Inflammatory macrophage treated with lipopolysaccharide for 1 hour (primary cell): ENCODE measurements around the gene ACSL1.
A peak's percentile ranks its signal among the peaks of the same experiment; 100 is the strongest.

Experiments
- DNase-seq, 2 donors: peaks; one replicate each; pipeline ENCODE4 v3.0.0-alpha.2; 2020 to 2022

Gene ACSL1, protein sequence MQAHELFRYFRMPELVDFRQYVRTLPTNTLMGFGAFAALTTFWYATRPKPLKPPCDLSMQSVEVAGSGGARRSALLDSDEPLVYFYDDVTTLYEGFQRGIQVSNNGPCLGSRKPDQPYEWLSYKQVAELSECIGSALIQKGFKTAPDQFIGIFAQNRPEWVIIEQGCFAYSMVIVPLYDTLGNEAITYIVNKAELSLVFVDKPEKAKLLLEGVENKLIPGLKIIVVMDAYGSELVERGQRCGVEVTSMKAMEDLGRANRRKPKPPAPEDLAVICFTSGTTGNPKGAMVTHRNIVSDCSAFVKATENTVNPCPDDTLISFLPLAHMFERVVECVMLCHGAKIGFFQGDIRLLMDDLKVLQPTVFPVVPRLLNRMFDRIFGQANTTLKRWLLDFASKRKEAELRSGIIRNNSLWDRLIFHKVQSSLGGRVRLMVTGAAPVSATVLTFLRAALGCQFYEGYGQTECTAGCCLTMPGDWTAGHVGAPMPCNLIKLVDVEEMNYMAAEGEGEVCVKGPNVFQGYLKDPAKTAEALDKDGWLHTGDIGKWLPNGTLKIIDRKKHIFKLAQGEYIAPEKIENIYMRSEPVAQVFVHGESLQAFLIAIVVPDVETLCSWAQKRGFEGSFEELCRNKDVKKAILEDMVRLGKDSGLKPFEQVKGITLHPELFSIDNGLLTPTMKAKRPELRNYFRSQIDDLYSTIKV

DNA sequence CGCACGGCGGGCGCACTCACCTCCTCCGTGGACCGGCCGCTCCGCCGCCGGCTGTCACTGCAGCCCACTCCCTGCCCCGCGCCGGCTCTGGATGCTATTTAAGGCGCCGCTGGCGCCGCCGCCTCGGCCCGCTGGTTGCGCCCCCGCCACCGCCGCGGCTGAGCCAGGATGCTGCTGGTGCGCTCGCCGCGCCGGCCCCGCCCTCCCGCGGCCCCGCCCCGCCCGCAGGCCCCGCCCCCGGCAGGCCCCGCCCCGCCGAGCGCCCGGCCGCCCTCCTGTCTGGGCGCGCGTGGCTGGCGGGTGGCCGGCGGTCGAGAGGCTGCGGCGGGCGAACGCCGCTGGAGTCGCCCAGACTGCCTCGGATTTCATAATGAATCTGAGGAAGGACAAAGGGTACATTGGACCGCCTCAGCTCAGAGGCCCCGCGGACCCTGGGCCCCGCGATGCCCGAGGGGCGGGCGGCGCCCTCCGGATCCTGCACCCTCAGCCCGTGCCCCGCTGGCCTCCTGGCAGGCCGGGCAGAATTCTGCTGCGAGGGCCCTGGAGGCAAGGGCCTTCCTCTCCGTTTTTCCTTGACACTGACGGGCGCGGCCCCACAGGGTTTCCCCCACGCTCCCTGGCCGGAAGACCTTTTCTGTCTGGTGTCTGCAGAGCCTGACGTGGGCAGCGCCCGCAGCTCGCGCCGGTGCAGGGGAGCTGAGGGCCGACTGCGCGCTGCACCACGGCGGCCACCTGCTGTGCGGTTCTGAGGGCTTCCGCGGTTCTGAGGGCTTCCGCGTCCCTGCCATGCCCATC lies at the start of gene ACSL1:
Gene ACSL1 (minus strand): TSS at position 73 of the 795 bp plus-strand sequence. CDS start 22,454 bp downstream, outside the sequence.
- DNase-seq: peak; percentile 87 to 93

DNA sequence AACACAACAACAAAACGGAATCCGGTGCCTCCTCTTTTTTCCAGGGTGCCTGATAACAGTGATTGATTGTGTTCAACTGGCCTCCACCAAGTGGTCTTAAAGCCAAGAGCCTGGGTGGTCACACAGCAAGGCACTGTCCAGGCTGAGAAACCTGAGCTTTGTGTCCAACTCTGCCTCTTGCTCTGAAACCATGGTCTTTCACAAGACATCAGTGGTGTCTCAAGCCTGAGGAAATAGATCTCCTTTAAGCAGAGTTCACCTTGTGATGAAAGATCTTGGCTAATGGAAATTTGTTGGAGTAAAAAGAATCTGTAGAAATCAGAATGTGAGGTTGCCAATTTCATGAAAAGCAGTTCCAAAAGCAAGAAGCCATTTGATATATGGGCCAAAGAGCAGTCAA lies 47.3 kb upstream of the ACSL1 start:
- DNase-seq: peak; percentile 38 to 52

DNA sequence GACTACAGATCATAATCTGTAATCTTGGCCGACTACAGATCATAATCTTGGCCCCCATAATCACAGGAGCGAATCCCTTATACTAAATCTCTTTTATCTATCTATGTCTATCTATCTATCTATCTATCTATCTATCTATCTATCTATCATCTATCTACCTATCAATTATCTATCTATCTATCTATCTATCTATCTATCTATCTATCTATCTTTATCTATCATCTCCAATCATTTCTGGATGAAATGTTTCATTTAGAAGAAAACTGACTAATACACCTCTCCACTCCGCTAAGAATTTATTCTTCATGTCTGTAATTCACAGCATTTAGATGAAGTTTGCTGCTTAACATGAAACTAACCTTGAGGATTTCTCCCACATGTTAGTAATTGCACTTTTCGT lies 45.0 kb upstream of the ACSL1 start:
- DNase-seq: no peak

DNA sequence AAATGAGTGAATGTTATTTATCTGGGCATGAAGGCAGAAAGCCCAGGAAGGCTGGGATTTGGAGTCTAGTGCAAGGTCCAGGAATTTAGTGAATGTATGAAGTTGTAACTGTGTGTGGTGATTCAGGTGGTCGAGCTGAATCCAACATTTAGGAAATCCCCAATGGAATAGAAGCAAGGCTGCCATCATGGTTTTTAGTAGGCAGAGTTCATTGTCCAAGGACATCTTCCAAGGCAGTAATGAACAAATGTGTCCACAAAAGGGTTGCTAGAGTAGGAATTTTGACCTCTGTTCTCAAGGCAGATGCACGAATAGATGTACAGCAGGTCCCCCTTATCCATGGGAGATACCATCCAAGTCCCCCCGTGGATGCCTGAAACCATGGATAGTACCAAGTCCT lies 42.9 kb upstream of the ACSL1 start:
- no peak for DNase-seq

DNA sequence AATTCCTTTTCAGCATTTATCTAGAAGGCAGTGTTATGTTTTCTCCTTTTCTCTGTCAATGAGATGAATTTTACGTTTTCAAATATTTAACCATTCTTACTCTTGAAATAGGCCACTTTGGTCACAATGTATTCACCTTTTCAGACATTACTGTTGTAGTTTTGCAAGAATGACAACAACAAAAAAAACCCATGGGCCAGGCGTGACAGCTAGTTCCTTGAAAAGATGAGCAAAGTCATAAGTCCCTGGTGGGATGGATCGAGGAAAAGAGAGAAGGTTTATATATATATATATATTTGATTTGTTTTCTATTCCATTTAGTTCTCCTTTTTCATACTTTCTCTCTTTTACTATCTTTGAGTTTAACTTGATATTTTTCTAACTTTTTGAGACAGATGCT lies 38.1 kb upstream of the ACSL1 start:
- peak; percentile 68 to 70 for DNase-seq

DNA sequence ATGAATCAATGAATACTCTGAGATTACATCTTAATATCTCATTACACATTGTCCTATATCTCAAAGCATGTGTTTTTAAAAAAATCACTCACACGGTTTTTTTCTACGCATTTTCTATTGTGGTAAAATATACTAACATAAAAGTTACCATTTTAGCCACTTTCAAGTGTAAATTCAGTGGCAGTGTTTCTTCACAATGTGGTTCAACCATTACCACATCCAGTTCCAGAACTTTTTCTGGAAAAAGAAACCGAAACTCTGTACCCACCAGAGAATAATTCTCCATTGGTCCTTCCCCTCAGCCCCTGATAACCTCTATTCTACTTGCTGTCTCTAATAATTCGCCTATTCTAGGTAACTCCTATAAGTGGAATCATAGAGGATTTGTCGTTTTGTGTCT lies 35.3 kb upstream of the ACSL1 start:
- DNase-seq: peak; percentile 86

DNA sequence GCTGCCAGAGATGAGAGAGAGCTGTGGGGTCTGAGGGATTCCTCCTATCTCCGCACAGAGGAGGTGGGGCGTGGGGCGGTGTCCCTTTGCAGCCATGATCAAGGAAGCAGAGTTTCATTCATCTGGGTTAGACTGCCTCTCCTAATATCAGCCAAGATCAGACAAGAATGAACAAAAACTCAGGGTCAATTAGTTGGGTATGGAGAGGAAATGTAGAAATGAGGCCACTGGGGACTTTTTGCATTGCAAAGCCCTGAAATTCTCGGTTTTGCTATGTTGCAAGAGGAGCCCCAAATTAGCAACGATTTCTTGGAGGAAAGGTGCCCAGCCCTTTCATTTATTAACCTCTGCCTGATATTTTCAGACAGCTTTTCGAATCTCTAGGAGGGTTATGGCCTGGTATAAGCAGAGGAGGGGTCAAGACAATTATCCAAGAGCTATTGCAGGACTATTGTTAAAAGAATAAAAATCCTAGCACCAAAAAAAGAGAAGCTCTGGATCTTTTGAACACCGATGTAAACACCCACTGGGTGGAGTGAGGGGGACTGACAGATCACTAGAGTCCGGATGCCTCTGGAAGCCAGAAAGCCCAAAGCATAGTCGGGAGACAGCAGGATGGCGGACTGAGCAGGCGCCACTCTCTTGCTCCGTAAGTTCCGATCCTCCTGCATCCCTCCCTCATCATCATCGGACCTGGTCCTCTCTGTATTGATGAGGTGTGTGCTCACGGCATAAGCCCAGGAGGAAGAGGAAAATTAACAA lies 34.4 kb upstream of the ACSL1 start:
- peak; percentile 95 to 98 for DNase-seq

DNA sequence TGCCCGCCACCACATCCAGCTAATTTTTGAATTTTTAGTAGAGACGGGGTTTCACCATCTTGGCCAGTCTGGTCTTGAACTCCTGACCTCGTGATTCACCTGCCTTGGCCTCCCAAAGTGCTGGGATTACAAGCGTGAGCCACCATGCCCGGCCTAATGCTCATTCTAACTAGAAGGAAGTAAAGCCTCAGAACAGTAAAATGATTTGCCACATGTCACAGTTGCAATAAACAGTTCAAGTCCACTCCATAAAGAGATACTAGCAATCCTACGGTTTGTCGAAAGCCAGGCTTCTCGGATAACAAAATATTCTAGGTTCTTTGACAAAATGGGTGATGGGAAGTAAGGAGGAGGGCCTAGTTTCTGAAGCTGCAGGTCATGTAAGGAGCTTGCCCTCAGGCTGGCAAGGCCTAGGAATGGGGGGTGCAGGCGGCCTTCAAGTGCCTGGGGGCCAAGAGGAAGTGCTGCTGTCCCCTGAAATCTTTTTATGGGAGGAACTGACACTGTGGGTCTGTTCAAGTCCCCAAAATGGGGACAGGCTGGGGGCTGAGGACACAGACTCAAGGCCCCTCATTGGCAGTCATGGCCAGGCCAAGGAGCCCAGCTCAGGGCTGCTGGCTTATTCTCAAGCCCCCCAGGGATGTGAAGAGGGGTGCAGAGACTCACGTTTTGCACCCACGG lies 31.8 kb upstream of the ACSL1 start:
- no peak for DNase-seq

DNA sequence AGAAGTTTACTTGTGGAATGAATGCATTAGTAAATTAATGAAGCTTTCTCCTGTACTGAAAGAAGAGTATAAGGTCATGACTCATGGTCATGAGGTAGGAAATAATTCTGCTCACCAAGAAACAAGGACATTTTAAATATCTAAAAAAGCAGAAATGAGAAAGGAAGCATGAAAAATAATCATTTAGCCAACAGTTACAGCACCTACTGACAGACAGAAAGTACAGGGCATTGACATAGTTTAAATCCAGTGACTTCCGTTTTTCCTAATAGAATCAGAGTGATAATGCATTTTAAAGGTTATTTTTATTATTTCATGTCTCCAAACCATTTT lies 30.5 kb upstream of the ACSL1 start:
- peak; percentile 91 to 98 for DNase-seq

DNA sequence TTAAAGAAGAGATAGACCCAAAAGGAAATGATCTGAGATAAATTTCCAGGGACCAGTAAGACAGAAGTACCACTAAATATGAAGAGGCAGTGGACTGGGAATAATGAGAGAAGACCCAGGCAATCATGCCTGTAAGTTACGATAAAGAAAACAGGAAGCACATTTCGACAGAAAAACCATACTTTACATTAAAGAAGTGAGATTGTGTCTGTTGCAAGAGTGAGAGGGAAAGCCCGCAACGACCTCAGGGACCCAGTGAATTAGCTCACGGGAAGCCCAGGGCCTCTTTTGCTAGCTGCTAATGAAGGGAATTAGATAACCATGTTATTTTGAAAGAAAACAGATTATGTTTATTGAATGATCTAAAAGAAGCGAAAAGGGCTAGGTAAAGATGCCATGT lies 28.9 kb upstream of the ACSL1 start:
- peak; percentile 94 to 97 for DNase-seq

DNA sequence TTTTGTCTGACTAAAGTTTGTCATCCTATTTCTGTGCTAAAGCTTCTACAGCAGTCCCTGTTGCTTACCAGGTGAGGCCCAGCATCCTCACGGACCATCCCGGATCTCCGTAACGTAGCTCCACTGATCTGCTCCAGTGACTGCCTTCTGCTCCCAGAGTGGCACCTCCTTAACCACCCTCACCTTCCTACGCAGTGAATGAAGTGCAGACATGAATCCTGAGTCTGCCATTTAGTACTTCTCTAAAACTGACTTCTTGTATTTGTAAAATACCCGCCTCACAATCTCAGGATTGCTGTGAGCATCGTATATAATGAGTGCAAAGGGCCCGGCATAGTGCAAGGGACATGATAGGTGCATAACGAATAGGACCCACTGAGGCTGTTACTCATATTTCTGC lies 27.7 kb upstream of the ACSL1 start:
- DNase-seq: peak; percentile 77 to 85

DNA sequence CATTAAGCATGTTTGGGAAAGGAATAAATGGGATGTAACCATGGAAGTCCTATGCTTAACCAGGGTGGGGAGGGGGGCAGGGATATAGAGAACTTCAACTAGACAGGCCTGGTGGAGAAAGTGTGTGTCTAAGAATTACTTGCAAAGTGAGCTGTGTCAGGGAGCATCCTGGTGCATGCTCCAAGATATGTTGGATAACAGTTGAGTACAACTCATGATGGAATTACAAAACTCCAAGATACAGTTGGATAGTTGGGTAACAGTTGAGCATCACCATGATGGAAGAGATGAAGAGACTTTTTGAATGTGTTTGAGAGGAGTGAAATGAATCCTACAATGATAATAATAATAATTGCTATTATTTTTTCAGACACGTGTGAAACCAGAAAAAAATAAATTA lies 26.1 kb upstream of the ACSL1 start:
- peak; percentile 52 to 58 for DNase-seq

DNA sequence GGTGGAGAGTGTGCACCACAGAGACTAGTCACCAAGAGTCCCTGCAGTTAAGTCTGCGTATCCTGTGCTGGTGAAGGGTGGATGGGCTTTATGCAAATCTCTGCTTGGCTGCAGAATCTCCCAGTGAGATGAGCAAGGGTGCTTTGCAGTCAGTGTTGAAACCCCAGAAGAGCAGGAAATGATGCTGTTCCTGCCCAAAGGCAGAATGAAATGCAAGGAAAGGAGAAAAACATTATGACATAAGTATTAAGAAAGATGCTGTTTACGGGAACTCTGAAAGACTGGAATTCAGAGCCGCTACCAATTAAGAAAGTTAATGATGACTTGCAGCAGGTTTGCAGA lies 25.4 kb upstream of the ACSL1 start:
- peak; percentile 92 to 95 for DNase-seq

DNA sequence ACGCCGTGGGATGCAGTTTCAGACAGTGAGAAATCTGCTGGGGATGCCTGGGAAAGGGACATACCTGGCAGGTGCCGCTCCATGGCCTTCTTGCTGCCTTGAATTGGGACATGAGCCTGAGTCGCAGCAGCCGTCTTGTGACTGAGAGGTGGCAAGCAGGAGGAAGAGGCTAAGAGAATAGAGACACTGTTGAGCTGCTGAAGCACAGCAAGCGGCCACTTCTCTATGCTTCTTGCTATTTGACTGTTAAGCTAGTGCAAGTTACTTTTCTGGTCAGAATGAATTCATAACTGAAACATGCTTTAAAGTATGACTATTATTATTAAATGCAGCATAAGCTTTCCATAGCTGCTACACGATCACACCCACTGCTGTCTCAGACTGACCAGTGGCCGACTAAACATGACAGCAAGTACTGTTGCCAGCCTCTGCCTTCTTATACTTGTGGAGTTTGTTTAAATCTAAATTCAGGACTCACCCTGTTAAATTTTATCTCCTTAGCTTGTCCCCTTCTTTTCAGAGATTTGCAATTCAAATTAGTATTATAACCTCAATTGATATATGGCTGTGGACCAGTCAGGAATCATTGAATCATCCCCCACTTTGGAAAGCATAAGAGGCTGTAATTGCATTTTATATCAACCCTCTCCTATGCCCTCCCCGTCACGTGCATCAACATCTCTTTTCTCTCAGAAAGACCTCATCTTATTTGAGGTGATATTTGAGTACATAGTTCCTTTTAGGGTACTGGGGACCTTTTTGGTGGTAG lies 24.8 kb upstream of the ACSL1 start:
- DNase-seq: peak in 1 of 2 donors; percentile 64

DNA sequence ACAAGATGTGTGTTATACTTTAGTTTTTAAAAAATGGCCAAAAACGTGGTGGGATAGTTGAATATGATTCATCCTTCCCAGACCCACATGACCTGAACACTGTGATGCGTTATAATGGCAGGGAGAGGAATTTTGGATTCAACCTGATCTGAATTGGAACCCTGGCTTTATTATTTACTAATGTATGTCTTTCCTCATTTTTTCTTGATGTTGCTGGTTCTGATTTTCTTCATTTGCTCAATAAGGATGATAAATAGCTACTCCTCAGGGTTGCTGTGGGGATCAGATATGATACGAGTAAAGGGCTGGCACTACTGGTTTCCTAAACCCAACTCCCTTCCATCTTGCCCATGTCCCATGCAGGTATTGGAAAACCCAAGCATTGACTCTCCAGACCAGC lies 24.2 kb upstream of the ACSL1 start:
- DNase-seq: peak in 1 of 2 donors; percentile 55

DNA sequence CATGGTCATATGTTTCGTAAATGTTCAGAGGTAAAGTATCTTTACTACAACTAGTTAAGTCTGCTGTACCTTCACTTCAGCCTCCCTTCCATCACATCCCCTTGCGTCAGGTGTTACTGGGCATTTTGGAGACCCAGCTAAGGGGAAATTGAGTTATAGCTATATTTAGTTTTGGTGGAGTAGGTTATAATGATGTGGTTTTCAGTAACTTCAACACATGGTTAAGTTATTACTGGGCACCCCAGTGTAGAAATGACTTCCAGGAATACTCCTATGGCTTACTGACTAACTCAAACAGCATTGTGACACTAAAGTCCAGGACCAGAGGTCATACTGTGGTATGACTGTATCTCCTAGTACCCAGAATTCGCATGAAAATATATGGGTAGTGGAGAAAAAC lies 23.4 kb upstream of the ACSL1 start:
- DNase-seq: peak; percentile 77 to 87

DNA sequence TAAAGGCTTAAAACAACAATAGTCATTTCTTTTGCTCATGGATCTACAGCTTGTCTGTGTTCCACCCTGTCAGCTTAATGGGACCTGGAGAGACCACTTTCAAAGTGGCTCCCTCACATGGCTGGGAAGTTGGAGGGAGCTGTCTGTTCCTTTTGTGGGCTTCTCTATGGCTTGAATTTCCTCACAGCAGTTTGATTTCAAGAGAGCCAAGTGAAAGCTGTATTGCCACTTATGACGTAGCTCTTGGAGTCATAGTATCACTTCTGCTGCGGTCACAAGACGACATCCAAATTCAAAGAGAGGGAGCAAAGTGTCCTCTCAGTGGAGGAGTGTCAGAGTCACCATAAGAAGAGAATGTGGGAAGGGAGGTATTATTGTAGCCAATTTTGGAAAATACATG lies 22.7 kb upstream of the ACSL1 start:
- DNase-seq: peak; percentile 89 to 95

DNA sequence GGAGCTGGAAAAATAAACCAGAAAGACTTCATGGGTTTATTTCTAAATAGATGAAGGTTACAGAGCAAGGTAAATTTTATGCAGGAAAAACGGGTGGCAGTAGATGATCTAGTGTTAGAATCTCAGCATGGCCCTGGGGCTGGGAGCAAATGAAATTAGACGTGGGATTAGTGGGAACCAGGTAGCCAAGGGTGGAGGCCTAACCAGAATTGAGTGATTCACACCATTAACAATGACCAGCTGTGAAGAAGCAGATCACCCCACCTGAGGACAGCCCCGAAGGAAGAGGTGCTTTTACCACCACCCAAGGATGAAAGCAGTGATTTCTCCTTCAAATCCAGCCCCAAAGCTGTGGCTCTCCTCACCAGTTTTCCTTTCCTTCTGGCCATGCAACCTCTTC lies 20.8 kb upstream of the ACSL1 start:
- DNase-seq: no peak

DNA sequence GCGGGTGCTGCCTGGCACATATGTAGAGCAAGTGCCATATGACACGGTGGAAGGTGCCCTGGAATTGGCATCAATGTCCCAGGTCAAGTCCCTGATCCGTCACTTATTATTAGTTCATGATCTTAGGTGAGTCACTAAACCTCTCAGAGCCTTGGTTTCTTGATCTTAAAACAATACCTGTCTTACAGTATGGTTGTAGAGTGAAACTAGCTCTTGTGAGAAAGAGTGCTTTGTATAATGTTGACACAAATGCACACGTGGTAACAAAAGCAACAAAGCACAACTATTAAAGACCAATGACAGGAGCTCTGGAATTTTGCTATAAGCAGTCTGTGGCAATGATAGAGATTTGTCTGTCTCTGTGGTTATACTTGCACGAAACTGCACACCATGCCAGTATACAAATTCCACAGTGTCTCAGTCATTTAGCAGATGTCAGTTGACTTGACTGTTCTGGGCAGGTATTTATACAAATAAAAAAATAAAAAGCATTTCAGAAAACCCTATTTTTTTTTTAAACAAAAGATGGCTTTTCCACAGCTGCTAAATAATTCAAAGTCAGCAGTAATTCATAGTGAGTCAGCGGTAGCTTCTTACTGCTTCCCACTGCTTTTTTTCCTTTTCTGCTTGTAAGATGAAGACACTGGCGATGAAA lies 19.7 kb upstream of the ACSL1 start:
- peak in 1 of 2 donors; percentile 51 for DNase-seq

DNA sequence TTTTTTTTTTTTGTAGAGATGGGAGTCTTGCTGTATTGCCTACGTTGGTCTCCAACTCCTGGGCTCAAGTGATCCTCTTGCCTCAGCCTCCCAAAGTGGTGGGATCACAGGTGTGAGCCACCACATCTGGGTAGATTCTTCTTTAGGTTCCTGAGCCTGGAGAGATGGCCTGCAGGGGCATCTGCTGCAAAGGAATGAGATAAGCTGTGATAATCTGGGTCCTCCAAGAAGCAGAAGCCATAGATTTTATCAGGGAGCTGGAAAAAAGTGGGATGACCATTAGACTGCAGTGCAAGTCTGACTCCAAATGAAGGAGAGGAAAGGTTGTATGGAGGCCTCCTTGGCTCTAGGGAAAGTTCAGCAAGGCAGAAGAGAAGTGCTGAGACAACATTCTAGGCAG lies 19.0 kb upstream of the ACSL1 start:
- no peak for DNase-seq

DNA sequence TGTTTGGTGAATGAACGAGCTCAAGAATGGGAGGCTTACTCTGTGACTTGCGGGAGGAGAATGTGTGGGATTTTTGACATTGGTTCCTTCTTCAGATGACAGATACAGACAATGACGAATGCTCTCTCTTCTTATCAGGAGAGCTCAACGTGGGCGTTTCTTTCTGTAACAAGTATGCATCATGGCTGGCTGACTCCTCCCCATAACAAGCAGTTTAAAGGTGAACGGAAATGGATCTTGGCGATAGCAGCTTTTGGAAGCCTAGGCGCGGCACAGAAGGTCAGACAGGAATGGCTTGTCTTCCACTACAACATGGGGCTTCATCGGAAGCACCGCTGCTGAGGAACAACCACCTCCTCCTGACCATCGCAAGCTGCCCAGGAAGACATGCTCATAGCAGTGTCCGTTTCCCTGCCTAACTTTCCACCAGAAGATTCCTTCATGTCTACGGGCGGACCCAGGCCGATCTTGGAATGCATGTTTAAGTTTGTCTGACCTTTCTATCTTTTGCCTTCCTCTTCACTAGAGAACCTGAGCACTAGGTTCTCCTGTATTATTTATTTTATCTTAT lies 18.3 kb upstream of the ACSL1 start:
- peak; percentile 61 to 87 for DNase-seq
